Skin epidermis (tissue), 12 donors: ENCODE measurements around the gene SENP7.
A peak's percentile ranks its signal among the peaks of the same experiment; 100 is the strongest.
"Not testable (repeated sequence)": the region's sequence is repeated elsewhere in the genome, so short reads cannot be mapped to it uniquely, and the experiment has no call there.

ENCODE experiments used
- H3K27ac ChIP-seq, 21 experiments: fragments of 200-600 bp; sonication (generic) in 11 of 21; one replicate each; pipeline ENCODE4 v1.5.0; 2020; ENCODE audit warnings: mild to moderate bottlenecking in 3 of 21, inconsistent platforms in 2 of 21, moderate library complexity in 2 of 21
- H3K4me3 ChIP-seq, 7 experiments: fragments of 200-600 bp; sonication (generic) in 2 of 7; one replicate each; pipeline ENCODE4 v1.5.0; 2020; ENCODE audit warnings: inconsistent platforms in 2 of 7, mild to moderate bottlenecking in 2 of 7, moderate library complexity in 1 of 7

Gene SENP7

GRCh38 chr3:101466465-101467309 is 46.3 kb downstream of the SENP7 start:
- H3K4me3 ChIP-seq = peak overlapping the region in 3 of 7 experiments; percentile 15 to 27 (median 27)
- peak overlapping the region in 8 of 21 experiments; percentile 3 to 62 (median 20) for H3K27ac ChIP-seq

- no peak overlapping the region for H3K27ac ChIP-seq
- H3K4me3 ChIP-seq = no peak overlapping the region
Observed at GRCh38 chr3:101464235-101464634, 48.8 kb downstream of the SENP7 start.

DNA sequence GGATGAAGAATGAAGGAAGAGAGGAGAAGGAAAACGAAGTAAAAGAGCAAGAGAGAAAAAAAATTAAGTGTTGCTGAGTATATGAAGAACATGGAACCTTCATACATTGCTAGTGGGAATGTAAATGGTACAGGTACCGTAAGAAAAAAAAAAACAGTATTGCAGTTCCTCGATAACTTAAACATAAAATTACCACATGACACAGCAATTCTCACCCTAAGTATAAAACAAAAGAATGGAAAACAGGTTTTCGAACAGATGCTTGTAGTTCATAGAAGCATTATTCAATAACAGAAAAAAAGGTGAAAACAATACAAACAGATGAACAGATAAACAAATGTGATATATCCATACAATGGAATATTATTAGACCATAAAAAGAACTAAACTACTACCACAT is 51.6 kb downstream of the SENP7 start:
- Histone ChIP-seq H3K4me3 (no peak overlapping the region), H3K27ac (no peak overlapping the region)

DNA sequence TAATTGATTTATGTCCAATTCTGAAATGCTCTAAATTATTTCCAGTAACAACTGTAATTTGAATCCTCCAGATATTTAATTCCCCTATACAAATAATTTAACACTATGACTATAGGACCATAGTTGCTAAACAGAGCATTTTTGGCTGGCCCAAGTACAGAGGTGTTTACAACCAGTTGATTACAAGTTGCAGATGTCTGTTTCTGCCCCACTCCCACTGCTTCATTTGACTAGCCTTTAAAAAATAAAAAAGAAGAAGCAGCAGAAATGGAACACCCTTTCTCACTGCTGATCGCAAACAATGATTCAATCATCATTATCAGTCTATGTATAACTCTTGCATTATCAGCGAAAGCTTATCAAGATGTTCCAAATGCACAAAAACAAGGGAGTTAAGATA is 54.6 kb downstream of the SENP7 start:
- H3K27ac ChIP-seq = no peak overlapping the region
- H3K4me3 ChIP-seq = no peak overlapping the region

DNA sequence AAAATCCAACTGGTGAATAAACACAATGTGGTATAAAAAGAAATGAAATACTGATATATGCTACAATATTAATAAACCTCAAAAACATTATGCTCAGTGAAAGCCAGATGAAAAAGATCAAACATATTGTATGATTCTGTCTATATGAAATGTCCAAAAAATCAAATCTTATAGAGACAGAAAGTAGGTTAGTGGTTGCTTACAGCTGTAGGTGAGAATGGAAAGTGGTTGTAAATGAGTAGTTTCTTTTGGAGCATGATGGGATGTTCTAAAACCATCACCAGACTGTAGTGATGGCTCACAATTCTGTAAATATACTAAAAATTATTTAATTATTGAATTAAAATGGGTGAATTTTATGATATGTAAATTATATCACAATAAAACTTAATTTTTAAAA is 58.4 kb downstream of the SENP7 start:
- H3K27ac ChIP-seq = no peak overlapping the region
- H3K4me3 ChIP-seq = no peak overlapping the region

DNA sequence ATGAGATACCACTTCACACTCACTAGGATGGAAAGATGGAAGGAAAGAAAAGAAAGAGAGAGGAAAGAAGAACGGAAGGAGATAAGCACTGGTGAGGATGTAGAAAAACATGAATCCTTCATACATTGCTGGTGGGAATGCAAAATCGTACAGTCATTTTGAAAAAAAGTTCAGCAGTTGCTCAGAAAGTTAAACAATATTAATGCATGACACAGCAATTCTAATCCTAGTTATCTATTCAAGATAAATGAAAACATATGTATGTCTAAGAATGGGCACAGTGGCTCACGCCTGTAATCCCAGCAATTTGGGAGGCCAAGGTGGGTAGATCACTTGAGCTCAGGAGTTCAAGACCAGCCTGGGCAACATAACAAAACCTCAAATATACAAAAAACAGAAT is 59.1 kb downstream of the SENP7 start:
- Histone ChIP-seq H3K4me3 (no peak overlapping the region), H3K27ac (no peak overlapping the region)

GRCh38 chr3:101438641-101439040 is 74.4 kb downstream of the SENP7 start:
- H3K4me3 ChIP-seq, H3K27ac ChIP-seq: not testable (repeated sequence)

GRCh38 chr3:101433652-101434051 is 79.4 kb downstream of the SENP7 start:
- no peak overlapping the region for H3K27ac ChIP-seq

GRCh38 chr3:101423984-101424888 is 88.8 kb downstream of the SENP7 start:
- Histone ChIP-seq H3K4me3 (no peak overlapping the region), H3K27ac (no peak overlapping the region)

More at GRCh38 chr3:101433652-101434051, 79.4 kb downstream of the SENP7 start:
- no peak overlapping the region for H3K4me3 ChIP-seq

DNA sequence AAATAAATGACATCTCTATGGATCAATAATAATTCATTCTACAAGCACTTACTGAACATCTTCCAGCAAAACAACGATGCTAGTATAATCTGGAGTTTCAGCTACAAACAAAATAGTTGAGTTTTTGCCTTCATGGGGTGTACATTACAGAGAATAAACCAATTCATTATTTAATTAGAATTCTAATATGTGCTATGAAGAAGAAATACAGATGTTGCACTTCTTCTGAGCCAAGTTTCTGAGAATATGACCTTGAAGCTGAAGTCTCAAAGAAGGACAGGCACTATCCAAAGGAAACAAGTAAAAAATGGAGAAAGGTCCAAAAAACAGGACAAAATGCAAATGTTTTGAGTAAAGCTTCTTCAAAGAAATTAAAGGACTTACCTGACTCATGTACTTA is 94.2 kb downstream of the SENP7 start:
- H3K27ac ChIP-seq = no peak overlapping the region
- no peak overlapping the region for H3K4me3 ChIP-seq

- H3K4me3 ChIP-seq = no peak overlapping the region
Observed at GRCh38 chr3:101414121-101414520, 98.9 kb downstream of the SENP7 start.

GRCh38 chr3:101413656-101414055 is 99.4 kb downstream of the SENP7 start:
- H3K27ac ChIP-seq = no peak overlapping the region
- no peak overlapping the region for H3K4me3 ChIP-seq

More at GRCh38 chr3:101414121-101414520, 98.9 kb downstream of the SENP7 start:
- no peak overlapping the region for H3K27ac ChIP-seq

DNA sequence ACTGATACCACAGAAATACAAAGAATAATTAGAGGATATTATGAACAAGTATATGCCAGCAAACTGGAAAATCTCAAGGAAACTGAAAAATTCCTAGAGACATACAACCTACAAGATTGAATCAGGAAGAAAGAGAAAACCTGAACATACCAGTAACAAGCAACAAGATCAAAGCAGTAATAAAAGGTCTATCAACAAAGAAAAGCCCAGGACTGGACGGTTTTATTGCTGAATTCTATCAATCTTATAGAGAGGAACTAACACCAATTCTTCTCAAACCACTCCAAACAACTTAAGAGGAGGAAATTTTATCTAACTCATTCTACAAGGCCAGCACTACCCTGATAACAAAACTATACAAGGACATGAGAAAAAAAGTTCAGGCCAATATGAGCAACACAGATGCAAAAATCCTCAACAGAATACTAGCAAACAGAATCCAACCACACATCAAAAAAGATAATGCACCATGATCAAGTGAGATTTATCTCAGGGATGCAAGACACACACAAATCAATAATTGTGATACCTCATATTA is 121.5 kb downstream of the SENP7 start:
- Histone ChIP-seq H3K27ac (no peak overlapping the region), H3K4me3 (no peak overlapping the region)

- no peak overlapping the region for H3K27ac ChIP-seq
- no peak overlapping the region for H3K4me3 ChIP-seq
Observed at GRCh38 chr3:101388706-101389105, 124.3 kb downstream of the SENP7 start.

DNA sequence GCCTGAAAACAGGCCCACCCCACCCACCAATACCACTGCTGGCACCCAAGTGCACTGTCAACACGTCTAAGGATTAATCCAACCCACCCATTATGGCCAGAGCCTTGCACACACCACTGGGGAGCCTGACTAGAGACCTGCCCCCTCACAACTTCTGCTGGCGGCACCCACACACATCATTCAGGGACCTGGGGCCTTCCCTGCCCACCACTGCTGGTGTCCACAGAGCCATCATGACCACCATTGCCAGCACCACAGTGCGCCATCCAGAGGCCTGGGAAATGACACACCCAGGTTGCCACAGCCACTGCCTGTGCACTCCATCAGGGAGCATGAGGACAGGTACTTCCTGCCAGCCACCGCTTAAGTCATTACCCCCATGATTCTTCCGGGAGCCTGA is 125.7 kb downstream of the SENP7 start:
- no peak overlapping the region for H3K4me3 ChIP-seq
- no peak overlapping the region for H3K27ac ChIP-seq

GRCh38 chr3:101384426-101384825 is 128.6 kb downstream of the SENP7 start:
- Histone ChIP-seq H3K27ac (no peak overlapping the region), H3K4me3 (no peak overlapping the region)

DNA sequence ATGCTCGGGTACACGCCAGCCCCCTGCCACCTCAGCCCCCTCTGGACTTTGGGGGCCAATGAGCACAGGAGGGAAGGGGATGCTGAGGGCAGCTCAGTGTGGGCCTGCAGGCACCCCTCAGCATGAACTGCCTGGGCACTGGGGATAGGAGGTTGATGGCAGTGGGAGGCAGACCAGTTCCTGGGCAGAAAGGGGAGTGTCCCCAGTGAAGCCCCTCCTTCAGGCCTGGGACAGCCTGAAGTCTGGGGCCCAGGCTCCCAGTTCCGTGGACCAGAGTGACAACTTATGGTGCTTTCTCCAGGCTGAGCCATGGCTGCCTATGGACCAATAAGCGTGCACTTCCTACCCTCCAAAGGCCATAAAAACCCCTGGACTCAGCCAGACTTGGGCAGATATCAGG is 129.4 kb downstream of the SENP7 start:
- no peak overlapping the region for H3K27ac ChIP-seq
- no peak overlapping the region for H3K4me3 ChIP-seq

- H3K4me3 ChIP-seq = no peak overlapping the region
- no peak overlapping the region for H3K27ac ChIP-seq
Observed at GRCh38 chr3:101383156-101383575, 129.8 kb downstream of the SENP7 start.

DNA sequence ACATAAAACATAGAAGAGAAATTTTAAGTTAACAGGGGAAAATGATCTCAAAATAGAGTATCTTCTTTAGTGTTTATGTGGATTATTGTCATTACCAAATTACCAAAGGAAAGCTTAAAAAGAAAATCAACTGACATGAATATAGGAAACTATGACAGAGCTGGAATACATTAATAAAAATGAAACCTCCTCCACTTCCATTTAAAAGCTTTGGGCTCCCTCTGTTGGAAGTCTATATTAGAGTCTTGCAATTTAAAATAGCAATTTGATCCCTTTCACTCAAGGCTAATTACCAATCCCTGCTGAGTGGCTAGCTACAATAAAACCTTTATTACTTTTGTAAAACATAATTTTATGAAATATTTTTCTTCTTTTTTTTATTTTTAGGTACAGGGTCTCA is 131.2 kb downstream of the SENP7 start:
- no peak overlapping the region for H3K4me3 ChIP-seq
- no peak overlapping the region for H3K27ac ChIP-seq

GRCh38 chr3:101379658-101380376 is 133.2 kb downstream of the SENP7 start:
- no peak overlapping the region for H3K4me3 ChIP-seq
- H3K27ac ChIP-seq = peak overlapping the region in 1 of 21 experiments; percentile 5
